ENCODE data around the gene TMEM208. TPM values are rescaled to one million over a fixed set of nuclear protein-coding genes. Genes with fewer than 3 reads are reported as not detected.

TMEM208 gene
- total RNA-seq, 1 donor from 2014 or later = 33.1 TPM

DNA sequence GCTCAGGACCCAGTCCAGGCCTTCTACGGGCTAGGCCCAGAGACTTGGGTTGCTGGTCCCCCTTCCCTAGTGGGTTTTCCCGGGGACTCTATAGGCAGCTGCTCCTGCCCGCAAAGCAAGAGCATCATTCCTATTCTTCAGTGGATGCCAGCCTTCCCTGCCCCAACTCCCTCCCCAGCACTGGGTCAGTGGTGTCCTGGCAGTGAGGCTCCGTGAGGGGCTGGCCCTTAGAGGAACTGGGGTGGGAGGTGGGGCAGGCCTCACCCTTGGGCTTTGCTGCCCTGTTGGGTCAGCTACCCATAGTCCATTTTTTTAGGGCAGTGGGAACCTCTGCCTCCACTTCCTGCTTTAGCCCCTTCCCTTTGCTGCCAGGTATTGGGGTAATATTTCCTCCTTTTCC is 44.5 kb downstream of the TMEM208 start:
- Histone ChIP-seq H3K4me1 (no peaks in the 10 kb centered on the region), H3K27me3 (ENCODE audit: low read depth) (no peaks in the 10 kb centered on the region), H3K36me3 (no peaks in the 10 kb centered on the region), H3K27ac (no peak overlapping the region), H3K4me3 (no peak overlapping the region), H3K9me3 (no peaks in the 10 kb centered on the region)
- intact Hi-C loops (cut with DNase I) = no loop called here
- ATAC-seq (no peak), DNase-seq (no peak)
- TF ChIP-seq CTCF (IDR thresholded peaks at IDR 0.05) = no peak

DNA sequence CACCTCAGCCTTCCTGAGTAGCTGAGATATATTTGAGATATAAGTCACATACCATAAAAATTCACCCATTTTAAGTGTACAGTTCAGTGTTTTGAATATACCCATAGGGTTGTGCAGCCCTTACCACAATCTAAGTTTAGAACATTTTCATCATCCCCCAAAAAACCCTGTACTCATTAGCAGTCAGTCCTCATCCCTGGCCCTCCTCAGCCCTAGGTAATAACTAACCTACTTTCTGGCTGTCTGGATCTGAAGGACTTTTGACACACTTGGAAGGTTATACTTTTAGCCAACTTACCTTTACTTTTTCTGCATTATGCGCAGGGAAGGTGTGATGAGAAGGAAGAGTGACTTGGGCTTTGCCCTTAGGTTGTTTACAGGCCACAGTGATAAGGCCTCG is 48.4 kb downstream of the TMEM208 start:
- TF ChIP-seq CTCF (IDR thresholded peaks at IDR 0.05) = no peak
- no peak for DNase-seq
- intact Hi-C loops (cut with DNase I) = no loop called here
- no peak overlapping the region for H3K27ac ChIP-seq
- no peak for ATAC-seq
- H3K4me1 ChIP-seq = peaks cover 21% of the 10 kb centered on the region
- H3K4me3 ChIP-seq = no peak overlapping the region
- H3K9me3 ChIP-seq = no peaks in the 10 kb centered on the region
- H3K36me3 ChIP-seq = no peaks in the 10 kb centered on the region
- H3K27me3 ChIP-seq (ENCODE audit: low read depth) = no peaks in the 10 kb centered on the region

GRCh38 chr16:67277294-67277998 is 50.5 kb downstream of the TMEM208 start:
- no peak overlapping the region for H3K4me3 ChIP-seq
- DNase-seq = no peak
- no peak for TF ChIP-seq CTCF (IDR thresholded peaks at IDR 0.05)
- H3K36me3 ChIP-seq = no peaks in the 10 kb centered on the region
- intact Hi-C loops (cut with DNase I) = no loop called here
- H3K9me3 ChIP-seq = no peaks in the 10 kb centered on the region
- H3K27ac ChIP-seq = peak overlapping the region; percentile 78
- H3K27me3 ChIP-seq (ENCODE audit: low read depth) = no peaks in the 10 kb centered on the region
- H3K4me1 ChIP-seq = peaks cover 21% of the 10 kb centered on the region
- ATAC-seq = no peak

DNA sequence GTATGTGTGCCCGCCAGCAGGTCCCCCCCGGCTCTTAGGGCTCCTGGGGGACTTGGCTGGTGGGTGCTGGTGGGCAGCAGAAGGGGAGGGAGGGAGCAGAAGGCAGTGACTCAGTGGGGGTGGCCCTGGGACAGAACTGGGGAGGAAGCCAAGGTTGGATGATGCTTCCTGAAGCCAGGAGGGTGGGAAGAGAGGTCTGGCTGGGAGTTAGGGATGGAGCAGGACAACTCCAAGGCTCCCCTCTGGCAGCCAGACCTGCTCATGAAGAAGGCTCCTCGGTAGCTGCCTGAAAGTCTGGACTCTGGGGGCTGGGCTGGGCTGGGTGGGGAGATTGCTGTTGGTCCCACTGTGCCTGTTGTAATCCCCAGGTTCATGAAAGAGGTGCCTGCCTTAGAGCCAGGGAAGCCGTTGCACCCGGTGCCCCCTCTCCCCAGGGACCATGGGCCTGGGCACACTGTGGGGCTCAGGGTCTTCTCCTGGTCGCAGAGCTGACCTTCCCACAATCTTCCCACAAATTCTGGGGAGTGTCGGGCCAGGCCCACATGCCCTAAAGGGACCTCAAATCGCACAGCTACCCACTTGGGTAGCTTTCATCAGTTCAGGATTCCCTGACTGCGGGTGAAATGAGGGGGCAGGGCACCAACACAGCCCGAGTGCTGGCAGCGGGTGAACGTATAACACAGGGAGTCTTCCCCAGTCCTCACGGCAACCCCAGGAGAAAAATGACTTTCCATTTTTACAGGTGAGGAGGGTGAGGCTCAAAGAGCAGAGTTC is 51.3 kb downstream of the TMEM208 start:
- no peaks in the 10 kb centered on the region for H3K9me3 ChIP-seq
- TF ChIP-seq CTCF (IDR thresholded peaks at IDR 0.05) = no peak
- H3K27ac ChIP-seq = peak overlapping the region; percentile 78
- intact Hi-C loops (cut with DNase I) = no loop called here
- H3K4me3 ChIP-seq = peak overlapping the region; percentile 76
- H3K36me3 ChIP-seq = peaks cover 4% of the 10 kb centered on the region
- peaks cover 21% of the 10 kb centered on the region for H3K4me1 ChIP-seq
- DNase-seq = no peak
- peak in 1 of 2 donors; percentile 17 for ATAC-seq
- no peaks in the 10 kb centered on the region for H3K27me3 ChIP-seq (ENCODE audit: low read depth)

Small RNA genes lying within 50 kb of the gene (microRNA-seq; reads per million reads assigned to microRNA genes)
- gene MIR328 (ENCODE audit: borderline number of aligned reads) = 195 reads per million, percentile 63 among the genes with 10 or more reads in this experiment

Other genes starting within 250 kb of the TMEM208 start
- gene CES4A, start 238.5 kb upstream of the TMEM208 start, total RNA-seq = 14.8 TPM
- 46.9 TPM for gene CBFB, start 198.0 kb upstream of the TMEM208 start, total RNA-seq
- 21.7 TPM for gene PHAF1, start 117.2 kb upstream of the TMEM208 start, total RNA-seq
- gene B3GNT9, start 76.1 kb upstream of the TMEM208 start, total RNA-seq = 13.5 TPM
- 28.4 TPM for gene TRADD, start 67.2 kb upstream of the TMEM208 start, total RNA-seq
- gene FBXL8, start 67.2 kb upstream of the TMEM208 start, total RNA-seq = 32.9 TPM
- 76.3 TPM for gene HSF4, start 62.4 kb upstream of the TMEM208 start, total RNA-seq
- gene NOL3, start 56.6 kb upstream of the TMEM208 start, total RNA-seq = 55.6 TPM
- 29.0 TPM for gene MATCAP1, start 43.2 kb upstream of the TMEM208 start, total RNA-seq
- 15.6 TPM for gene EXOC3L1, start 37.0 kb upstream of the TMEM208 start, total RNA-seq
- gene E2F4, start 35.0 kb upstream of the TMEM208 start, total RNA-seq = 66.5 TPM
- 14.9 TPM for gene ELMO3, start 28.0 kb upstream of the TMEM208 start, total RNA-seq
- 67.7 TPM for gene FHOD1, start 20.4 kb downstream of the TMEM208 start, total RNA-seq
- 2.8 TPM for gene SLC9A5, start 21.8 kb downstream of the TMEM208 start, total RNA-seq
- 12.4 TPM for gene PLEKHG4, start 52.4 kb downstream of the TMEM208 start, total RNA-seq
- gene KCTD19, start 99.6 kb downstream of the TMEM208 start, total RNA-seq = 0.74 TPM
- gene LRRC36, start 99.7 kb downstream of the TMEM208 start, total RNA-seq = 42.1 TPM
- gene TPPP3, start 166.4 kb downstream of the TMEM208 start, total RNA-seq = 123 TPM
- 18.9 TPM for gene ZDHHC1, start 189.3 kb downstream of the TMEM208 start, total RNA-seq
- gene HSD11B2, start 204.0 kb downstream of the TMEM208 start, total RNA-seq = 2.9 TPM